NCI-H2029 treated with DMSO at 0.1 percent for 48 hours (cell line): ENCODE measurements around the gene ARFIP1.
"Not testable (repeated sequence)": the region's sequence is repeated elsewhere in the genome, so short reads cannot be mapped to it uniquely, and the experiment has no call there.

ENCODE experiments used
- DNase-seq: peaks from one replicate; lab custom pipeline; 2025; lab: John Stamatoyannopoulos, UW

ARFIP1 gene

GRCh38 chr4:152843481-152844090 lies 63.8 kb downstream of the ARFIP1 start:
- no peak for DNase-seq

DNA sequence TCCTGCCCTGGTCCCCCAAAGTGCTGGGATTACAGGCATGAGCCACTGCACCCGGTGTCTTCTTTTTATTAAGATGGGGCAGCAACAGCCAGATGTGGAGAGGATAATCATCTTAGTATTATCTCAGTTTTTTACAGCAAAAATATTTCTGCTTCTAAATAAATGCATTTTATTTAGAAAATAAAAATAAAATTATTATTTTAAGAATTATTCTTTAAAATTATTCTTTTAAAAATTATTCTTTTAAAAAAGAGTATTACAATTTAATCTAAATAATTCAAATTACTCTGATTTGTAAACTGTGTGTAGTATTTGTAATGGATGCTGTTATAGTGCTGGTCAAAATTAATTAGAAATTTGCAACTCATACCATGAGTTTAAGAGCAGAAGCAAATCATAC lies 67.6 kb downstream of the ARFIP1 start:
- DNase-seq: no peak

GRCh38 chr4:152848508-152848907 lies 68.8 kb downstream of the ARFIP1 start:
- DNase-seq: no peak

- DNase-seq: no peak
Observed at GRCh38 chr4:152849350-152849749, 69.6 kb downstream of the ARFIP1 start.

DNA sequence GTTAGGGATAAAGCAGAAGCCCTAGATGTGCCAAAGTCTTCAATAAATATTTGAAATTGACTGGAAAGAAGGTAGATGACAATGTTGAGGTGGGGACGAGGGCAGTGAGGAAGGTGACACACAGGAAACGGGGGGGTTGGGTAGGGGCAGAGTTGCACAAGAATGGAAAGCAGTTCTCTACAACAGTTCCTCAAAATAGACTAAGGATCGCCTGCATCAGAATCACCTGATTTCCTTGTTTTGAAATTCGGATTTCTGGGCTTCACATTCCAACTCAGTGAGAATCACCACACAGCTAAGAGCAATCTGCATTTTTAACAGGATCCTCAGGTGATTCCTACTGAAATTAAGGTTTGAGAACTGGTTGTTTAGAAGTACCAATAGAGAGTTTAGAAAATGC lies 70.6 kb downstream of the ARFIP1 start:
- no peak for DNase-seq

- DNase-seq: no peak
Observed at GRCh38 chr4:152851226-152851625, 71.5 kb downstream of the ARFIP1 start.

GRCh38 chr4:152853293-152853692 lies 73.5 kb downstream of the ARFIP1 start:
- no peak for DNase-seq

- DNase-seq: not testable (repeated sequence)
Observed at GRCh38 chr4:152854016-152854415, 74.3 kb downstream of the ARFIP1 start.

DNA sequence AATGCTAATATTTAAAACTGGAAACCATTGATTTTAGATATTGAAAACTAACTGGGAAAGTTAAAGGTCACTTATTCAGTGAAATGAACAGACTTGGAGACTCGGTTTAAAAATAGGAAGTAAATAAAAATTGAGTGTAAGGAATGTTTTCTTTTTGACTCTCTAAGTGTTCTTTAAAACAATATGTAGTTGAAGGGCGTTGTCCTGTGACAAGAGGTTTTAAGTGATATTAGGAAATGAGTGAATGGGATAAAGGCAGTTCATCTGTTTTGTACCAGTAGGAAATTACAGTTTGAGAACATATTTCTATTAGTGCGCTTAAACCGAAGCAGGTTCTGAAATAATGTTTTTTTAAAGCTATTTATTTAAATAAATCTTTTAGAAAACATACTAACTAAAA lies 77.2 kb downstream of the ARFIP1 start:
- DNase-seq: no peak

DNA sequence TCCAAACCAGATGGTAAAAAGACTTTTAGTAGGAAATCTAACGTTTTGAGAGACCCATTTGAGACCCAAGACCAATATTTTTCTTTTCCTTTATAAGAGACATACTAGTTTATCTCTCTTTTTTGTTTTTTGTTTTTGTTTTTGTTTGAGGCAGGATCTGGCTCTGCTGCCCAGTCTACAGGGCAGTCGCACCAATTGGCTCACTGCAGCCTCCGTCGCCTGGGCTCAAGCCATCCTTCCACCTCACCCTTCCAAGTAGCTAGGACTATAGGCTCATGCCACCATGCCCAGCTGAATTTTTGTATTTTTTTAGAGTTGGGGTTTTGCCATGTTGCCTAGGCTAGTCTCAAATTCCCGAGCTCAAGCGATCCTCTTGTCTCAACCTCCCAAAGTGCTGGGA lies 79.2 kb downstream of the ARFIP1 start:
- no peak for DNase-seq

GRCh38 chr4:152860046-152860445 lies 80.3 kb downstream of the ARFIP1 start:
- no peak for DNase-seq

DNA sequence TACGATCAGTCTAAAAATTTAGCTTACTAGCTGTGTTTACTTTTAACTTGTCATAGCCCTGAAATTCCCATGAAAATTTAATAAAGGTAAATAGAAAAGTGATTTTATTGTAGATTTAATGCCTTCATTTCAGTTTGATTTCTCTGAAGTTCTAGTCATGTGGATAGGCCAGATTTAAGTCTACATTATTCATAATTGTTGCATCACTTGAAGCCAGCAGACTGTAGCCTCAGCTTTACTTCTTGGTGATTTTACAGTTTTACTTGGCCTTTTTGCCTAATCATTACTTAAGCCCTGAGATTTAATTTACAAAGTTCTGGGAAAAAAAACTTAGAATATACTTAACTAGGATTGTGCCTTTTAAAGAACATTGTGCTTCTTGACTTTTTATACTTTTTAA lies 82.9 kb downstream of the ARFIP1 start:
- no peak for DNase-seq

GRCh38 chr4:152864361-152864760 lies 84.6 kb downstream of the ARFIP1 start:
- DNase-seq: no peak

DNA sequence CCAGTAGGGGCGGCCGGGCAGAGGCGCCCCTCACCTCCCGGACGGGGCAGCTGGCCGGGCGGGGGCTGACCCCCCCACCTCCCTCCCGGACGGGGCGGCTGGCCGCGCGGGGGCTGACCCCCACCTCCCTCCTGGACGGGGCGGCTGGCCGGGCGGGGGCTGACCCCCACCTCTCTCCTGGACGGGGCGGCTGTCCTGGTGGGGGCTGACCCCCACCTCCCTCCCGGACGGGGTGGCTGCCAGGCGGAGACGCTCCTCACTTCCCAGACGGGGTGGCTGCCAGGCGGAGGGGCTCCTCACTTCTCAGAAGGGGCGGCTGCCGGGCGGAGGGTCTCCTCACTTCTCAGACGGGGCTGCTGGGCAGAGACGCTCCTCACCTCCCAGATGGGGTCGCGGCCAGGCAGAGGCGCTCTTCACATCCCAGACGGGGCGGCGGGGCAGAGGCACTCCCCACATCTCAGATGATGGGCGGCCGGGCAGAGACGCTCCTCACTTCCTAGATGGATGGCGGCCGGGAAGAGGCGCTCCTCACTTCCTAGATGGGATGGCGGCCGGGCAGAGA lies 86.8 kb downstream of the ARFIP1 start:
- not testable (repeated sequence) for DNase-seq

GRCh38 chr4:152870606-152871005 lies 90.9 kb downstream of the ARFIP1 start:
- no peak for DNase-seq

- no peak for DNase-seq
Observed at GRCh38 chr4:152875261-152875660, 95.5 kb downstream of the ARFIP1 start.

DNA sequence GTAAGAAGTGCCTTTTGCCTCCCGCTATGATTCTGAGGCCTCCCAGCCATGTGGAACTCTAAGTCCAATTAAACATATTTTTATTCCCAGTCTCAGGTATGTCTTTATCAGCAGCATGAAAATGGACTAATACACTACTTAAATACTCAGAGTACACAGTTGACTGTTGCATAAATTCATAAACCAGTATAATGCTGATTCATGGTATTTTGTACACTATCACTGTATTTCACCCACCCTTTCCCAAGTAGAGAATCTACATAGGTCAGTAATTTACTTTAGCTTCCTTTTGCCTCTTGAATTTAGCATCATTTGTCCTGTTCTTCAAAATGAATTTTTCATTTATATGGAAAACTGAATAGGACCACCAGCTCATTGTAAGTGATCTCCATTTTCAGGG lies 98.1 kb downstream of the ARFIP1 start:
- DNase-seq: no peak

DNA sequence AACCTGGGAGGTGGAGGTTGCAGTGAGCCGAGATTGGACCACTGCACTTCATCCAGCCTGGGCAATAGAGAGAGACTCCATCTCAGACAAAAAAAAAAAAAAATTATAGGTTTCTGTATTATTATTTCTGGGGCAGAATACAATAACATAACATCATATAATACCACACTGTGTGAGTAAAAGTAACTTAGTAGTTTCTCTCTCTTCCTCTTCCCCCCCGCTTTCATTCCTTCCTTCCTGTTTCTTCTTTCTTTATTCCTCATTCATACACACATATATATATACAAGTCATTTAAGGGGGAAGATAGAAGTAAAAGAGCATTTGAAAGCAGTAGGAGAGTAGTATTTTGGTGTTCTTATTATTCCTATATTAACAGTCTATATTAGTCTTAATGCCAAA lies 100.5 kb downstream of the ARFIP1 start:
- DNase-seq: no peak

- no peak for DNase-seq
Observed at GRCh38 chr4:152881974-152882373, 102.2 kb downstream of the ARFIP1 start.

DNA sequence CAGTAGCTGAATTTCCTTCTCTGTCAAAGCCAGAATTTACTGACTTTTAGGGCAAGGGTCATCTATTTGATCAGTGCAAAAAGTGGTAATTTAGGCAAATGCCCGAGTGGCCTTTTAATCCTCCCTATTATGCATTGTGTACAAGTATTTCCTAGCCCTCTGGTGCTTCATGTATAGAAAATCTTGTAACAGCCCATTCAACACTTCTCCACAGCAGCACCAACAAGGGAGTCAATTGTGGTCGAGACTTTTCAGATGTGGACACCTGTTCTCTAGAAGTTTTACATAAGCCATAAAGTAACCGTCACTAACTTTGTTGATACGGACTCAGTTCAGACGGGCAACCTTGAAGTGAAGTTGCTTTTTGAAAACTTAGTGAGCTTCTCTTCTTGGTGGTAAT lies 105.4 kb downstream of the ARFIP1 start:
- no peak for DNase-seq

GRCh38 chr4:152886201-152886600 lies 106.4 kb downstream of the ARFIP1 start:
- no peak for DNase-seq

DNA sequence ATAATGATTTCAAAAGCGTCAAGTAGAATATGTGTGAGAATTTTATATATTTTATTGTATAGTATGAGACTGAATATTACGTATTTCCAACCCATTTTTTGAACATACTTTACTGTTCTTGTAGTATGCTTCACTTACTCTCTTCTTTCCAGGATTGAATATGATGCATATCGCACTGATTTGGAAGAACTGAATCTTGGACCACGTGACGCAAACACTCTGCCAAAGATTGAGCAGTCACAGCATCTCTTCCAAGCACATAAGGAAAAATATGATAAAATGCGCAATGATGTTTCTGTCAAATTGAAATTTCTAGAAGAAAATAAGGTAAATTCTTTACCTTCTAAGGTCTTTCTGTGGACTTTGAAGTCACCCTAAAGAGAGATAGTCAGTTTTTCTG lies 108.2 kb downstream of the ARFIP1 start:
- DNase-seq: no peak

GRCh38 chr4:152892974-152893373 lies 113.2 kb downstream of the ARFIP1 start:
- DNase-seq: no peak

GRCh38 chr4:152894673-152895072 lies 114.9 kb downstream of the ARFIP1 start:
- no peak for DNase-seq
